Measurements from ENCODE around the gene ITGA11.
"Not testable (repeated sequence)": the region's sequence is repeated elsewhere in the genome, so short reads cannot be mapped to it uniquely, and the experiment has no call there.

ITGA11 gene

GRCh38 chr15:68423359-68424296 lies 8.3 kb downstream of the ITGA11 start:
- DNase-seq (ENCODE audit: low read depth in 2 of 2), result no peak

GRCh38 chr15:68422403-68423145 lies 9.4 kb downstream of the ITGA11 start:
- DNase-seq (ENCODE audit: low read depth in 2 of 2), result not testable (repeated sequence)

DNA sequence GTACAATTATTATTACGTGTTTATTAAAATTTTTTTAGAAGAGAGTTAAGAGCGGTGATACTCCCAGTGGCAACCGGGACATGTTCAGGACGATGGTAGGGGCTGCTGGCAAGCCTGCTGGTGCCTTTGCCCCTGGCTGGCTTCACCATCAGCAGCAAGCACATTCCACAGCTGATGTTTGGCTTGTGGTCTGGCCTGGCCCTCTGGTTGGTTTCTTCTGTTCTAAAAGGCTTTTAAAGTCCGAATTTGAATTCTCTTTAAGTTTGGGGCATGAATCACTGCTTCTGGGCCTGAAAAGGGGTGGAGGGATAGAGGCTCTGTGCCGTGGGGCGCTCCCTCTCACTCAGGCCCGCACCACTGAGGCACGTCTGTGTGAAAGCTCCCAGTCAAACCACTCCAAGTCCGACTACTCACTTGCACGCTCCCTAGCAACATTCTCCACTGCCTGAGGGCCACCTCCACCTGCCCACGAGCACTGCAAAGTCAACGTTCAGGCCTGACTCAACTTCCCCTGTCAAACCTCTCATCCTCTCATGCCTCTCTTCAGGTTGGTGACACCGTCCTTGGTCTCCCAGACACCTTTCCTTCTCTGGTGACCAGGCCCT lies 10.1 kb downstream of the ITGA11 start:
- no peak for DNase-seq (ENCODE audit: low read depth in 2 of 2)

DNA sequence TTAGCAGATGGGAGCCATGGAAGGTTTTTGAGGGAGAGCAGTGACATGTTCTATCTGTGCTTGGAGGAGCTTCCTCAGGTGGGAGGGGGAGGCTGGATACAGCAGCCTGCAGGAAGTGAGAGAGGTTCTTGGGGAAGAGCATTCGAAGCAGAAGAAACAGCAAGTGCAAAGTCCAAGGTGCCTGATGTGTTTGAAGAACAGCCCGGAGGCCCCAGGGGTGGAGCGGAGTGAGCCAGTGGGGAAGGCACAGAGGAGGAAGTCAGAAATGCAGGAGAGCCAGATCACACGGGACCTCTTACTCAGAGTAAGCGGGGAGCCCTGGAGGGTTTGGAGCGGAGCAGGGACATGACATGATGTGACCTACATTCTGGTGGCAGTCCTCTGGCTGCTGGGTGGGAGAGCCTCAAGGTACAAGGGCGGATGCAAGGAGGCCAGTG lies 10.8 kb downstream of the ITGA11 start:
- DNase-seq (ENCODE audit: low read depth in 2 of 2), result no peak

- DNase-seq (ENCODE audit: low read depth in 2 of 2), result no peak
Observed at GRCh38 chr15:68420186-68420684, 11.7 kb downstream of the ITGA11 start.

DNA sequence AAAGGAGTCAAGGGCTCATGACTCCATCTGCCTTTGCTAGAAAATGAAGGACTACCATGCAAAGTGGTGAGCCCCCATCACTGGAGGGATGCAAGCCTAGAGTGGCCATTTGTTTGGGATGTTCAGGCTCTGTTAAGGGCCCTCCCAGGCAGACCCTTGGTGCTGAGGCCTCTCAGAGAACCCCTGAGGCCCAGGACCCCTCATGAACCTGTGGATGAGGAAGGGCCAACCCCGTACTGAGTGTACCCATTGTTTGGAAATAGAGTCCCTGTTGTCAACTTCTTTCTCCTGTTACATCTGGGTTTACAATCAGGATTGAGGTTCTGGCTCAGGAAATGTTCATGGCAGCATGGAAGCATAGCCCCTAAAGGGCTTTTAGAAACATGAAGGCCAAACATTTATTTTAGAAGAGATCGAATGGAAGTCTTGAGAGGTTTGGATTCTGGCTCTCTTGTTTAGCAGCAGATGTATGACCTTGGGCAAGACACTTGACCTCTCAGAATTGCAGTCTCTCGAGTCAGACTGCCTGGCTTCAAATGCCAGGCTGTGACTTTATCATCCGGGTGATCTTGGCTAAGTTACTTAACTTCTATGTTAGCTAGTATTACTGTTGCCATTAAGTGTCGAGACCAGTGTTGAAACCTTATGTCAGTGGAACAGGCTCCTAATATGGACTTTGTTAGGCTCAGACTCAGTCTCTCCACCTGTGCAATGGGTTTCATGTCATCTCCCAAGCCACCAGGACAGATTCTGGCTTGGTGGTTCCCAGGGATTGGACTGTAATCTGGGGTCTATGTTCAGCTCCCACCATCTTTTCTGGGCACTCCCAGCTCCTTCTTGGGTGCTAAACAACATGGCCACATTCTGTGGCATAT lies 12.4 kb downstream of the ITGA11 start:
- no peak for DNase-seq (ENCODE audit: low read depth in 2 of 2)

DNA sequence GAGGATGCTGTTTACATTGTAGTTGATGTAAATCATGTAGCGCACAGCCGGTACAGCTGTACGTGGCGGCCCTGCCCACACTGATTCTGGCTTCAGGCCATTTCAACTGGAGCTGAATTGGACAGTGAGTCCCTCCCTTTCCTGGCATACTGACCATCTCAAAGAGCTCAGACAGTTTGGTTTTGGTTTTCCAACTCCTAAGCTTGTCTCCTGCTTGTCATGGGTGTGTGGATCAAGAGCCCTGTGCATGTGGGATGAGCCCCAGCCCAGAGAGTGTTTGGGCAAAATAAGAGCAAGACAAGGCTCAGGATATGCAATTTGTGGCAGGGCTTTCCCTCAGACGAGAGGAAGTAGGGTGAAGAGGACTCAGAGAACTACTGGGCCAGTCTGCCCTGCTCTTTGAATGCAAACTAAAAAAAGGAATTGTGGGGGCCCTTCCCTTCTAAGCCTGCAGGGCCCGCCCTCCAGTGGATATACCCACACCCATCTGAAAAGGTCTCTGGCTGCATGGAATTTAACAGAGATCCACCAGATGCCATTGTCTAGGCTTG lies 13.3 kb downstream of the ITGA11 start:
- DNase-seq (ENCODE audit: low read depth in 2 of 2), result no peak

DNA sequence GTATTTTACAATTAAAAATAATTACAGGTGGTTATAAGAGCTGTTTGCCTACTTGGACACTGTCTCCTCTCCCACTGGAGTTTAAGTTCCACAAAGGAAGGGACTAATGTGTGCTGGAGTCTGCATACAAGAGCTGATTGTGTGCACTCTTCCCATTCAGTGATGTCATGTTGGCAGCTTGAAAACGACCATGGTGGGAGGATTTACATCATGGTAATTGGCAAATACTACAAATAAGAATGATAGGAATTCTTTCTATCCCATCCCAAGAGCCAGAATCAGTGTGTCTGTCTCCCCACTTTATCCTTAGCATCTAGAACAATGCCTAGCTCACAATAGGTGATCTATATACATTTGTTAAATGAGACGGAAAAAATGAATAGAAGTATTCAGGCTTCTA lies 14.1 kb downstream of the ITGA11 start:
- no peak for DNase-seq (ENCODE audit: low read depth in 2 of 2)

- no peak for DNase-seq (ENCODE audit: low read depth in 2 of 2)
Observed at GRCh38 chr15:68417051-68417450, 14.9 kb downstream of the ITGA11 start.

DNA sequence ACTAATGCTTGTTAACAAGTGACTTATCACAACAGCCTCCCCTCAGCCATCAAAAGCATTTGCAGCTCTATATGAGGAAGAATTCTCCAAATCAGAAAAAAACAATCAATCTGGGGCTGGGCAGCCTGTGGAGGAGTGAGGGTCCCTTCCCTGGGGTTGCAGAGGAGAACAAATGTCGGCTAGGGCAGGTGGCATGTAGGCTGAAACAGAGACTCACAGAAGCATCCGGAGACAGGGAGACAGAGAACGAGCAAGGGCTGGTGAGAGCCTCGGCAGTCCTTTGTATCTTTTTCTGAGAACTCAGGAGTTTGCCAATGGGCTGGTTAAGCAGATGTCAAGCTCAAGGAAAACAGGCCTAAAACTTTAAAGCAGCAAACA lies 15.8 kb downstream of the ITGA11 start:
- no peak for DNase-seq (ENCODE audit: low read depth in 2 of 2)

DNA sequence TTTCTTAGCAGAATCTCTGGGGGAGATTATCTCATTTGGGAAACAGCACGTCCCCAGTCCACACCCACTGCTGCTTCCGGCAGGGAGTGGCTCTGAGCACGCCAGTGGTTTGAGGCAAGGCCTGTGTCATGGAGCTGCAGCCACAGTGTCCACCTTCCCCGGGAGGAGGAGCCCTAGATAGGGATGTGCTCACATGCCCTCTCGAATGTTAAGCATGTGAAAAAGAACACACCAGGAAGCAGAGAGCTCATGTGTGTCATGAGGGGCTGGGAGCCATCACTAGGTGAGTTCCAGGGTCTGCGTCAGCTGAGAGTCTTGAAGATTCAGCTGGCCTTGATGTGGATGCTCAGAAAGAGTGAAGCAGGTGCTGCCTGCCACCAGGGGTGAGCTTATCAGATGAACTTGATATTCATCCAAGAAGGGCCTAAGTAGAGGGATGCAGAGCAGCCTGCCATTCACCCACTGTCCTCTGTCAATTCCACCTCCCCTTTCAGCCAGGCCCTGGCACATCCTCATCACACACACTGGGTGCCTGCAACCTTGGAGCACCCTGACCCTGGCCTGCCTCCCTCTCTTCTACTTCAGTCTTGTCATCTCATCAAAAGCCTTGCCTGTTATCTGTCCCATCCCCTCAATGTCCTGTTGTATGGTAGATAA lies 16.3 kb downstream of the ITGA11 start:
- DNase-seq (ENCODE audit: low read depth in 2 of 2), result no peak

- DNase-seq (ENCODE audit: low read depth in 2 of 2), result no peak
Observed at GRCh38 chr15:68415061-68415460, 16.9 kb downstream of the ITGA11 start.

DNA sequence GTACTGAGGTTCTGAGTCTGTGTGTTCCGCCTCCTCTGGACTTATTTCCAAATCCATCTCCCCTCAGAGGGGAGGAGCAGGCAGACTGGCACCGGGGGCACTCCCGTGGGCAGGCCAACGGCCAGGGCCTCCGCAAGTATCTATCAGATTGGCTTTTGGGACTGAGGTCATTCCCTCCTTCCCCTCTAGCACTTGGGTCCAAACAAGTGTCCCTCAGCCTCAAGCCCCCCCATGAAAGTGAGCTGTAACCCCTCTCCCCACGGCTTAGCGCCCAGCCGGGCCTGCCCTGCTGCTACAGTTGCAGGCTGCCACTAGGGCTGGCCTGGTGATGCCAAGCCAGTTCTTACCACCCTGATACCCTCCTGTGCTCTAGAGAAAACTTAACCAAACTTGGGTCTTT lies 17.4 kb downstream of the ITGA11 start:
- DNase-seq (ENCODE audit: low read depth in 2 of 2), result no peak

DNA sequence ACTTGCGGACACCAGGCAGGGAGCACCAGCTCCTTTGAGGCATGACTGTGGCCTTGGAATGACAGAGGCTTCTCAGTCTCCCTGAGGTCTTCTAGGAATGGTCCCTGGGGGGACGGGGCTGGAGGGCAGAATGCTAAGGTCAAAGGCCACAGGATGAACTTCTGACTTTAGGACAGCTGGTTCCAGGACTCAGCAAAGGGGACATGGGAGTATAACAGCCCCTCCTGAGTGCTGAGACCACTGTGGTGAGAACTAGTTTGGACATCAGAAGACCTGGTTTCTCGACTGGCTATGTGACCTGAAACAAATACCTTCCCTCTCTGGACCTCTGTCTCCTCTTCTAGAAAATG lies 17.8 kb downstream of the ITGA11 start:
- DNase-seq (ENCODE audit: low read depth in 2 of 2), result no peak

GRCh38 chr15:68413363-68414205 lies 18.4 kb downstream of the ITGA11 start:
- no peak for DNase-seq (ENCODE audit: low read depth in 2 of 2)

- no peak for DNase-seq (ENCODE audit: low read depth in 2 of 2)
Observed at GRCh38 chr15:68412218-68412617, 19.7 kb downstream of the ITGA11 start.

- DNase-seq (ENCODE audit: low read depth in 2 of 2), result no peak
Observed at GRCh38 chr15:68411735-68412134, 20.2 kb downstream of the ITGA11 start.

- DNase-seq (ENCODE audit: low read depth in 2 of 2), result no peak
Observed at GRCh38 chr15:68411343-68411675, 20.7 kb downstream of the ITGA11 start.

DNA sequence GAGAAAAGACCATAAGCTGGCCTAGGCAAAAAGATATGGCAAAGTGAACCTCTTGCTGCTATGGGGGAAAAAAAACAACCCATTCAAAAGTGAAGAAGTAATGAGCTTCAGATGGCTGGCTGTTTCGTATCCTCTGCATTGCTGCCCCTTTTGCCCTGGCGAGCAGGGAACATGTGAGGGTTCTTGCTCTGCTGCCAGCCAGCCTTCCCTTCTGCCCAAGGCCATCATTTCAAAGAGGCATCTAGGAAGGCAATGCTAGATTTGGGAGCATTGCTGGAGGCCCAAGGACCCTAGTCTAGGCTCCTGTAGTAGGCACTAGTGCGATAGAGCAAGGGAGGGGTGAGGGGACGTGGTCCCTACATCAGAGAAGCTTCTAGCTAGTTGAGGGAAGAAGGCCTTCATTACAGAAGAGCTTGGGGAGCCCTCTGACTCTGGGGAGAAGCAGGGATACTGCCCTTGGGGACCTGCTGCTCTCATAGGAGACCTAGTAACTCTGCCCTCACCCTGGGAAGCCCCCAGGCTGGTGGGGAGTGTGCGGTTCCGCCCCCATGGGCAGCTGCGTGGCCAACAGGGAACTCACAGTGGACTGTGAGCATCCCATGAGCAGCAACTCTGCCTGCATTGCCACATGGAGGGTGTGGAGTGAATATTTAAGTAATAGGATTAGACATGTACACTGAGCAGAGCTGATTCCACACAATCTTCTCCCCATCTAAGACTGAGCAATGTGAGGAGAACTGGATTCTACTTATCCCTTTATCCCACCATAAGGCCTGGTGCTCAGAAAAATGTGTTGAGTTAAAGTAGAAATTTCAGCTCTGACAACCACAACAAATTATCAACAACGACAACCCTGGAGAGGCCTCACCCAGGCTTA lies 21.3 kb downstream of the ITGA11 start:
- DNase-seq (ENCODE audit: low read depth in 2 of 2), result no peak
